ENCODE results near the gene MTHFSD.

Gene MTHFSD

GRCh38 chr16:86512301-86512859, 42.7 kb downstream of the MTHFSD start:
- H3K4me1 ChIP-seq (ENCODE audit: insufficient read depth, low read length) = no peaks in the 10 kb centered on the region
- TF ChIP-seq EZH2 (IDR thresholded peaks at IDR 0.05; ENCODE audit: borderline replicate concordance, low read depth, low read length, severe bottlenecking) = no peak
- TF ChIP-seq, protein P1, sequence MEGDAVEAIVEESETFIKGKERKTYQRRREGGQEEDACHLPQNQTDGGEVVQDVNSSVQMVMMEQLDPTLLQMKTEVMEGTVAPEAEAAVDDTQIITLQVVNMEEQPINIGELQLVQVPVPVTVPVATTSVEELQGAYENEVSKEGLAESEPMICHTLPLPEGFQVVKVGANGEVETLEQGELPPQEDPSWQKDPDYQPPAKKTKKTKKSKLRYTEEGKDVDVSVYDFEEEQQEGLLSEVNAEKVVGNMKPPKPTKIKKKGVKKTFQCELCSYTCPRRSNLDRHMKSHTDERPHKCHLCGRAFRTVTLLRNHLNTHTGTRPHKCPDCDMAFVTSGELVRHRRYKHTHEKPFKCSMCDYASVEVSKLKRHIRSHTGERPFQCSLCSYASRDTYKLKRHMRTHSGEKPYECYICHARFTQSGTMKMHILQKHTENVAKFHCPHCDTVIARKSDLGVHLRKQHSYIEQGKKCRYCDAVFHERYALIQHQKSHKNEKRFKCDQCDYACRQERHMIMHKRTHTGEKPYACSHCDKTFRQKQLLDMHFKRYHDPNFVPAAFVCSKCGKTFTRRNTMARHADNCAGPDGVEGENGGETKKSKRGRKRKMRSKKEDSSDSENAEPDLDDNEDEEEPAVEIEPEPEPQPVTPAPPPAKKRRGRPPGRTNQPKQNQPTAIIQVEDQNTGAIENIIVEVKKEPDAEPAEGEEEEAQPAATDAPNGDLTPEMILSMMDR (IDR thresholded peaks at IDR 0.05; ENCODE audit: borderline replicate concordance, extremely low read depth, low read length, poor library complexity, severe bottlenecking) = no peak
- DNase-seq = no peak

DNA sequence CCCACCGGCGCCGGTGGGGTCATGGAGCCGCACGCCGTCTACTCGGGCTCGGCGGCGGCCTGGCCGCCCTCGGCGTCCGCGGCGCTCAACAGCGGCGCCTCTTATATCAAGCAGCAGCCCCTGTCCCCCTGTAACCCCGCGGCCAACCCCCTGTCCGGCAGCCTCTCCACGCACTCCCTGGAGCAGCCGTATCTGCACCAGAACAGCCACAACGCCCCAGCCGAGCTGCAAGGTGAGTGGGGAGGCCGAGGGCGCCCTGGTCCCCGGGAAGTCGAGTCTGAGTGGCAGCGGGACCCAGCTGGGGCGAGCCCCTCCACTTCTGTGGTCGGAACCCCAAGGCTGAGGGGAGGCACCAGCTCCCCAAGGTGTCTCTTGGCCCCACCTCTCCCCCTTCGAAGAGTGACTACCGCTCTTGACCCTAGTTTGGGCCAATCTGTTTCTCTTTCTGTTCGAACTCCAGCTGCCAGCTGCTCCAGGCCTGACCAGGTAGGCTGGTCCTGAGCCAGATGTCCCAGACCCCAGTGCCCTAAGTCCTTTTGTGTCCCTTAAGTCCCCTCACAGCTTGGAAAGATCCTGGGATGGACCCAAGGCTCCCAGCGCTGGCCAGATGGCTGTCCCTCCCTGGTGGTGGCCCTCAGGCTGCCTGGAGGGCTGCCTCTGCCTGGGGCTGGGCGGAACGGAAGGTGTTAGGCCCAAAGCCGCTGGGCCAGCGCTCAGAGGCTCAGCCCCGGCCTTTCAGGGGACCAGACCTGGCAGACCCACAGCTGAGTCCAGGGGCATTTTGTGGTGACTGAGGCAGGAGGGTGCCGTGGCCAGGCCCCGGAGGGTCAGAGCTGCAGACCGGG, 43.5 kb downstream of the MTHFSD start:
- no peak for DNase-seq
- Histone ChIP-seq H3K4me2 (ENCODE audit: insufficient read depth, low read length) (no peak overlapping the region), H4K20me1 (ENCODE audit: insufficient read depth, low read length) (no peaks in the 10 kb centered on the region), H3K79me2 (ENCODE audit: insufficient read depth, low read length) (no peaks in the 10 kb centered on the region), H3K36me3 (ENCODE audit: insufficient read depth, low read length) (no peaks in the 10 kb centered on the region), H3K9me3 (ENCODE audit: insufficient read depth, low read length, severe bottlenecking) (no peaks in the 10 kb centered on the region), H3K4me3 (ENCODE audit: low read depth in 1 of 2, low read length in 2 of 2) (no peak overlapping the region), H3K9ac (ENCODE audit: low read depth, low read length) (no peak overlapping the region), H3K27me3 (ENCODE audit: insufficient read depth, low read length, poor library complexity) (no peaks in the 10 kb centered on the region), H3K4me1 (ENCODE audit: insufficient read depth, low read length) (no peaks in the 10 kb centered on the region), H3K27ac (ENCODE audit: low read length) (no peak overlapping the region), H2AFZ (ENCODE audit: low read depth, low read length) (no peak overlapping the region)
- TF ChIP-seq, protein P1 (IDR thresholded peaks at IDR 0.05; ENCODE audit: borderline replicate concordance, extremely low read depth, low read length, poor library complexity, severe bottlenecking) = no peak
- TF ChIP-seq EZH2 (IDR thresholded peaks at IDR 0.05; ENCODE audit: borderline replicate concordance, low read depth, low read length, severe bottlenecking) = no peak
- no peak for ATAC-seq (ENCODE audit: insufficient read depth, low read depth)

More at GRCh38 chr16:86512301-86512859, 42.7 kb downstream of the MTHFSD start:
- Histone ChIP-seq H3K4me3 (ENCODE audit: low read depth in 1 of 2, low read length in 2 of 2) (no peak overlapping the region), H3K27me3 (ENCODE audit: insufficient read depth, low read length, poor library complexity) (no peaks in the 10 kb centered on the region), H3K27ac (ENCODE audit: low read length) (no peak overlapping the region), H3K4me2 (ENCODE audit: insufficient read depth, low read length) (no peak overlapping the region), H3K36me3 (ENCODE audit: insufficient read depth, low read length) (no peaks in the 10 kb centered on the region), H2AFZ (ENCODE audit: low read depth, low read length) (no peak overlapping the region), H3K9me3 (ENCODE audit: insufficient read depth, low read length, severe bottlenecking) (no peaks in the 10 kb centered on the region), H3K9ac (ENCODE audit: low read depth, low read length) (no peak overlapping the region), H4K20me1 (ENCODE audit: insufficient read depth, low read length) (no peaks in the 10 kb centered on the region), H3K79me2 (ENCODE audit: insufficient read depth, low read length) (no peaks in the 10 kb centered on the region)
- ATAC-seq (ENCODE audit: insufficient read depth, low read depth) = no peak

GRCh38 chr16:86510465-86511261, 44.4 kb downstream of the MTHFSD start, which contains the start of gene FOXF1:
FOXF1 (plus strand) TSS chr16:86510527; CDS start chr16:86510570, 43 bp downstream.
- ATAC-seq (ENCODE audit: insufficient read depth, low read depth) (no peak), DNase-seq (no peak)
- H4K20me1 ChIP-seq (ENCODE audit: insufficient read depth, low read length) = no peaks in the 10 kb centered on the region
- H3K4me3 ChIP-seq (ENCODE audit: low read depth in 1 of 2, low read length in 2 of 2) = no peak within 1 kb of the TSS
- no peak within 1 kb of the TSS for H2AFZ ChIP-seq (ENCODE audit: low read depth, low read length)
- TF ChIP-seq, protein P1 (IDR thresholded peaks at IDR 0.05; ENCODE audit: borderline replicate concordance, extremely low read depth, low read length, poor library complexity, severe bottlenecking) = no peak
- TF ChIP-seq EZH2 (IDR thresholded peaks at IDR 0.05; ENCODE audit: borderline replicate concordance, low read depth, low read length, severe bottlenecking) = no peak
- H3K4me1 ChIP-seq (ENCODE audit: insufficient read depth, low read length) = no peaks in the 10 kb centered on the region
- H3K9ac ChIP-seq (ENCODE audit: low read depth, low read length) = no peak within 1 kb of the TSS
- H3K4me2 ChIP-seq (ENCODE audit: insufficient read depth, low read length) = no peak within 1 kb of the TSS
- no peak within 1 kb of the TSS for H3K27ac ChIP-seq (ENCODE audit: low read length)
- no peaks in the 10 kb centered on the region for H3K36me3 ChIP-seq (ENCODE audit: insufficient read depth, low read length)
- H3K9me3 ChIP-seq (ENCODE audit: insufficient read depth, low read length, severe bottlenecking) = no peaks in the 10 kb centered on the region
- H3K27me3 ChIP-seq (ENCODE audit: insufficient read depth, low read length, poor library complexity) = no peaks in the 10 kb centered on the region
- H3K79me2 ChIP-seq (ENCODE audit: insufficient read depth, low read length) = no peaks in the 10 kb centered on the region

Data from DND-41 (cell line).